HG03095 (cell line): Measurements from ENCODE around the gene ERI3.

Source experiments
- ATAC-seq: cut with Tn5 transposase; IDR thresholded peaks from one replicate; pipeline ENCODE4 v1.9.1; 2021; ENCODE audit warnings: moderate library complexity; ENCODE audit not compliant: unreplicated experiment

ERI3 gene

GRCh38 chr1:44263568-44264450 lies 91.2 kb downstream of the ERI3 start:
- ATAC-seq: no peak

GRCh38 chr1:44262816-44263567 lies 92.1 kb downstream of the ERI3 start:
- no peak for ATAC-seq

GRCh38 chr1:44262414-44262813 lies 92.6 kb downstream of the ERI3 start:
- no peak for ATAC-seq

- no peak for ATAC-seq
These were observed 93.1 kb downstream of the ERI3 start for GRCh38 chr1:44261962-44262361.

- no peak for ATAC-seq
These were observed 93.8 kb downstream of the ERI3 start for GRCh38 chr1:44261171-44261817.

GRCh38 chr1:44260792-44261170 lies 94.3 kb downstream of the ERI3 start:
- ATAC-seq: no peak

GRCh38 chr1:44259090-44259489 lies 96.0 kb downstream of the ERI3 start:
- ATAC-seq: no peak

GRCh38 chr1:44256762-44257554 lies 98.1 kb downstream of the ERI3 start:
- ATAC-seq: no peak

- no peak for ATAC-seq
These were observed 100.6 kb downstream of the ERI3 start for GRCh38 chr1:44254392-44254910.

GRCh38 chr1:44251989-44252671 lies 102.9 kb downstream of the ERI3 start:
- no peak for ATAC-seq

- ATAC-seq: no peak
These were observed 103.6 kb downstream of the ERI3 start for GRCh38 chr1:44251486-44251885.

- ATAC-seq: no peak
These were observed 104.8 kb downstream of the ERI3 start for GRCh38 chr1:44250068-44250781.

GRCh38 chr1:44249543-44249942 lies 105.5 kb downstream of the ERI3 start:
- ATAC-seq: no peak

- no peak for ATAC-seq
These were observed 108.3 kb downstream of the ERI3 start for GRCh38 chr1:44246806-44247205.

- ATAC-seq: no peak
These were observed 110.1 kb downstream of the ERI3 start for GRCh38 chr1:44244986-44245385.

GRCh38 chr1:44243782-44244495 lies 111.1 kb downstream of the ERI3 start:
- ATAC-seq: no peak

GRCh38 chr1:44242746-44243145 lies 112.3 kb downstream of the ERI3 start:
- ATAC-seq: no peak

GRCh38 chr1:44240802-44241671 lies 114.0 kb downstream of the ERI3 start:
- ATAC-seq: no peak
